Measurements from ENCODE around the gene PITX1. TPM values are rescaled to one million over a fixed set of nuclear protein-coding genes. Genes with fewer than 3 reads are reported as not detected.

PITX1 gene
- total and polyA plus RNA-seq, 4 donors = 0.02 TPM; not detected in 3

DNA sequence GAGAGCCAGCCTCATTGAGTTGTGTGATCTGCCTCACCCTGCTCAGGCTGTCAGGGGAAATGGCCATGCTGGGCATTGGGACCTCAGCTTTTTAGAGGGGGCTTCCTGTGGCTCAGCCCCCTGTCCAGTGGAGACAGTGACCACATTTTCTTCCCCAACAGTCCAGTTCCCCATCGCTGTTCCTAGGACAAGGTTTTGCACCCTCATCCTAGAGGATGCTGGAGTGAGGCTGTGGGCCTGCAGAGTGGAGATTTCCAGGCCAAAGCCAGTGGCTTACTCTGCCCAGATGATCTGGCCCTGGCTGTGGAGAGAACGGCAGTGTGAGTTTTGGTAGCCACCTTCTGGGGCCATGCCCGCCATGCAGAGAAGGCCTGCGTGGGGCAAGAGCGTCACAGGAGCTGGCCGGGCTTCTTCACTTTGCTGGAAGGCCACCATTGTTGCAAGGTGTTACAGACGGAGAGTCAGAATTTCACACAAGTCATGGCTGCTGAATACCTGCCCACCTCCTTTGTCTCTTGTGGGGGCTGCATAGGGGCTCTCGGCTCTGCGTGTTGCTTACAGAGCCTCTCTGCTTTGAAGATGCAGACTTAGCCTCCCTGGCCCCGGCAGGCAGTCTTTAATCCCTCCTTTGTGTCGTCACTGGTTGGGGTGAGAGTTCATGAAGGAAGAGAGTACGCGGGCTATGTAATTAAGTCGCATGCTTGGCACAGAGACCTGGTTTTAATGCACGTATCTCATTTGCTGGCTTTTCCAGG is 35.2 kb upstream of the PITX1 start:
- DNase-seq (ENCODE audit: low spot score) = no peak
- Histone ChIP-seq H3K9me3 (ENCODE audit: control insufficient read depth in 4 of 4, low read length in 3 of 4) (no peaks in the 10 kb centered on the region), H3K9ac (ENCODE audit: low read depth in 1 of 2, low read length in 2 of 2) (no peak overlapping the region), H3K27me3 (ENCODE audit: control insufficient read depth in 4 of 4, insufficient read depth in 4 of 4, low read length in 3 of 4) (peaks cover 0 to 2% (median under 1%) of the 10 kb centered on the region in 4 donors), H3K27ac (ENCODE audit: low read depth in 1 of 2, low read length in 2 of 2) (no peak overlapping the region), H3K4me3 (ENCODE audit: low read depth in 1 of 3, low read length in 3 of 3) (no peak overlapping the region), H3K4me1 (ENCODE audit: control insufficient read depth in 4 of 4, insufficient read depth in 4 of 4, low read length in 3 of 4) (no peaks in the 10 kb centered on the region), H3K36me3 (ENCODE audit: control insufficient read depth in 4 of 4, insufficient read depth in 3 of 4, low read depth in 1 of 4, low read length in 3 of 4) (no peaks in the 10 kb centered on the region)
- 85% methylated on average over 15 of the region's 15 CpGs for WGBS
- TF ChIP-seq GABPA (IDR thresholded peaks at IDR 0.05 in 1 of 2, conservative IDR thresholded peaks at IDR 0.05 in 1 of 2) (no peak), SP1 (IDR thresholded peaks at IDR 0.05) (no peak)

DNA sequence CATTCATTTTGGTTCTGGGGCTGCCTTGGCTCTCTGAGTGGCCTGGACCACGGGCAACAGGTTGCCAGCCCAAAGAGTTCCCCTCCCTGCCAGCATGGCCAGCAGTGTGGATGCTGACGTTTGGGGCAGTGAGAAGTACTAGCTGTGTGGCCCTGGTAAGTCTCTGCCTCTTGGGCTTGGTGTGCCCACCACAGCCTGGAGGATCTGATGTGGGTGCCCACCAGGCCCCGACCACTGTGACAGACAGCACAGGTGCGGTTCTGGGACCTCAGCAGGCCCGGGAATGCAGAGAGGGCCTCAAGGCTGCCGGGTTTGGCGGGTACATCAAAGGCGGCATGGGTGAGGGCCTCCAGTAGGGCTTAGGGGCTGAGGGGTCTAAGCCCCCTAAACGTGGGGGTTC is 33.6 kb upstream of the PITX1 start:
- Histone ChIP-seq H3K9ac (ENCODE audit: low read depth in 1 of 2, low read length in 2 of 2) (no peak overlapping the region), H3K27ac (ENCODE audit: low read depth in 1 of 2, low read length in 2 of 2) (no peak overlapping the region), H3K4me3 (ENCODE audit: low read depth in 1 of 3, low read length in 3 of 3) (no peak overlapping the region), H3K4me1 (ENCODE audit: control insufficient read depth in 4 of 4, insufficient read depth in 4 of 4, low read length in 3 of 4) (no peaks in the 10 kb centered on the region), H3K9me3 (ENCODE audit: control insufficient read depth in 4 of 4, low read length in 3 of 4) (no peaks in the 10 kb centered on the region), H3K36me3 (ENCODE audit: control insufficient read depth in 4 of 4, insufficient read depth in 3 of 4, low read depth in 1 of 4, low read length in 3 of 4) (no peaks in the 10 kb centered on the region), H3K27me3 (ENCODE audit: control insufficient read depth in 4 of 4, insufficient read depth in 4 of 4, low read length in 3 of 4) (peaks cover 0 to 2% (median under 1%) of the 10 kb centered on the region in 4 donors)
- DNase-seq (ENCODE audit: low spot score) = no peak
- TF ChIP-seq, protein P1, sequence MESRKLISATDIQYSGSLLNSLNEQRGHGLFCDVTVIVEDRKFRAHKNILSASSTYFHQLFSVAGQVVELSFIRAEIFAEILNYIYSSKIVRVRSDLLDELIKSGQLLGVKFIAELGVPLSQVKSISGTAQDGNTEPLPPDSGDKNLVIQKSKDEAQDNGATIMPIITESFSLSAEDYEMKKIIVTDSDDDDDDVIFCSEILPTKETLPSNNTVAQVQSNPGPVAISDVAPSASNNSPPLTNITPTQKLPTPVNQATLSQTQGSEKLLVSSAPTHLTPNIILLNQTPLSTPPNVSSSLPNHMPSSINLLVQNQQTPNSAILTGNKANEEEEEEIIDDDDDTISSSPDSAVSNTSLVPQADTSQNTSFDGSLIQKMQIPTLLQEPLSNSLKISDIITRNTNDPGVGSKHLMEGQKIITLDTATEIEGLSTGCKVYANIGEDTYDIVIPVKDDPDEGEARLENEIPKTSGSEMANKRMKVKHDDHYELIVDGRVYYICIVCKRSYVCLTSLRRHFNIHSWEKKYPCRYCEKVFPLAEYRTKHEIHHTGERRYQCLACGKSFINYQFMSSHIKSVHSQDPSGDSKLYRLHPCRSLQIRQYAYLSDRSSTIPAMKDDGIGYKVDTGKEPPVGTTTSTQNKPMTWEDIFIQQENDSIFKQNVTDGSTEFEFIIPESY (IDR thresholded peaks at IDR 0.05) = no peak
- TF ChIP-seq, protein P2, sequence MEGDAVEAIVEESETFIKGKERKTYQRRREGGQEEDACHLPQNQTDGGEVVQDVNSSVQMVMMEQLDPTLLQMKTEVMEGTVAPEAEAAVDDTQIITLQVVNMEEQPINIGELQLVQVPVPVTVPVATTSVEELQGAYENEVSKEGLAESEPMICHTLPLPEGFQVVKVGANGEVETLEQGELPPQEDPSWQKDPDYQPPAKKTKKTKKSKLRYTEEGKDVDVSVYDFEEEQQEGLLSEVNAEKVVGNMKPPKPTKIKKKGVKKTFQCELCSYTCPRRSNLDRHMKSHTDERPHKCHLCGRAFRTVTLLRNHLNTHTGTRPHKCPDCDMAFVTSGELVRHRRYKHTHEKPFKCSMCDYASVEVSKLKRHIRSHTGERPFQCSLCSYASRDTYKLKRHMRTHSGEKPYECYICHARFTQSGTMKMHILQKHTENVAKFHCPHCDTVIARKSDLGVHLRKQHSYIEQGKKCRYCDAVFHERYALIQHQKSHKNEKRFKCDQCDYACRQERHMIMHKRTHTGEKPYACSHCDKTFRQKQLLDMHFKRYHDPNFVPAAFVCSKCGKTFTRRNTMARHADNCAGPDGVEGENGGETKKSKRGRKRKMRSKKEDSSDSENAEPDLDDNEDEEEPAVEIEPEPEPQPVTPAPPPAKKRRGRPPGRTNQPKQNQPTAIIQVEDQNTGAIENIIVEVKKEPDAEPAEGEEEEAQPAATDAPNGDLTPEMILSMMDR (IDR thresholded peaks at IDR 0.05; ENCODE audit: low read depth, low read length, missing input control) = no peak
- TF ChIP-seq TAF1 (conservative IDR thresholded peaks at IDR 0.05) (no peak), RAD21 (IDR thresholded peaks at IDR 0.05) (no peak), EGR1 (IDR thresholded peaks at IDR 0.05; ENCODE audit: low read depth in 2 of 2) (no peak), FOXA1 (IDR thresholded peaks at IDR 0.05) (no peak), YY1 (IDR thresholded peaks at IDR 0.05) (no peak), SP1 (IDR thresholded peaks at IDR 0.05) (no peak), GABPA (IDR thresholded peaks at IDR 0.05 in 1 of 2, conservative IDR thresholded peaks at IDR 0.05 in 1 of 2) (no peak), RXRA (IDR thresholded peaks at IDR 0.05) (no peak), FOXA2 (IDR thresholded peaks at IDR 0.05) (no peak)
- TF ChIP-seq, protein P3, sequence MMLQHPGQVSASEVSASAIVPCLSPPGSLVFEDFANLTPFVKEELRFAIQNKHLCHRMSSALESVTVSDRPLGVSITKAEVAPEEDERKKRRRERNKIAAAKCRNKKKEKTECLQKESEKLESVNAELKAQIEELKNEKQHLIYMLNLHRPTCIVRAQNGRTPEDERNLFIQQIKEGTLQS (IDR thresholded peaks at IDR 0.05) = no peak
- TF ChIP-seq, protein P4, sequence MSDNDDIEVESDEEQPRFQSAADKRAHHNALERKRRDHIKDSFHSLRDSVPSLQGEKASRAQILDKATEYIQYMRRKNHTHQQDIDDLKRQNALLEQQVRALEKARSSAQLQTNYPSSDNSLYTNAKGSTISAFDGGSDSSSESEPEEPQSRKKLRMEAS (IDR thresholded peaks at IDR 0.05) = no peak
- TF ChIP-seq, protein P5, sequence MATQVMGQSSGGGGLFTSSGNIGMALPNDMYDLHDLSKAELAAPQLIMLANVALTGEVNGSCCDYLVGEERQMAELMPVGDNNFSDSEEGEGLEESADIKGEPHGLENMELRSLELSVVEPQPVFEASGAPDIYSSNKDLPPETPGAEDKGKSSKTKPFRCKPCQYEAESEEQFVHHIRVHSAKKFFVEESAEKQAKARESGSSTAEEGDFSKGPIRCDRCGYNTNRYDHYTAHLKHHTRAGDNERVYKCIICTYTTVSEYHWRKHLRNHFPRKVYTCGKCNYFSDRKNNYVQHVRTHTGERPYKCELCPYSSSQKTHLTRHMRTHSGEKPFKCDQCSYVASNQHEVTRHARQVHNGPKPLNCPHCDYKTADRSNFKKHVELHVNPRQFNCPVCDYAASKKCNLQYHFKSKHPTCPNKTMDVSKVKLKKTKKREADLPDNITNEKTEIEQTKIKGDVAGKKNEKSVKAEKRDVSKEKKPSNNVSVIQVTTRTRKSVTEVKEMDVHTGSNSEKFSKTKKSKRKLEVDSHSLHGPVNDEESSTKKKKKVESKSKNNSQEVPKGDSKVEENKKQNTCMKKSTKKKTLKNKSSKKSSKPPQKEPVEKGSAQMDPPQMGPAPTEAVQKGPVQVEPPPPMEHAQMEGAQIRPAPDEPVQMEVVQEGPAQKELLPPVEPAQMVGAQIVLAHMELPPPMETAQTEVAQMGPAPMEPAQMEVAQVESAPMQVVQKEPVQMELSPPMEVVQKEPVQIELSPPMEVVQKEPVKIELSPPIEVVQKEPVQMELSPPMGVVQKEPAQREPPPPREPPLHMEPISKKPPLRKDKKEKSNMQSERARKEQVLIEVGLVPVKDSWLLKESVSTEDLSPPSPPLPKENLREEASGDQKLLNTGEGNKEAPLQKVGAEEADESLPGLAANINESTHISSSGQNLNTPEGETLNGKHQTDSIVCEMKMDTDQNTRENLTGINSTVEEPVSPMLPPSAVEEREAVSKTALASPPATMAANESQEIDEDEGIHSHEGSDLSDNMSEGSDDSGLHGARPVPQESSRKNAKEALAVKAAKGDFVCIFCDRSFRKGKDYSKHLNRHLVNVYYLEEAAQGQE (IDR thresholded peaks at IDR 0.05) = no peak
- 86% methylated on average over 9 of the region's 9 CpGs for WGBS

Measured in liver (tissue), 9 donors.